DND-41 (cell line): Measurements from ENCODE around the gene TMEM132D.
A peak's percentile ranks its signal among the peaks of the same experiment; 100 is the strongest.

Source experiments
- ATAC-seq: fragments of 200-7000 bp; cut with Tn5 transposase; 3 replicates; pipeline ENCODE4 v1.9.1; 2021; ENCODE audit warnings: low read depth; ENCODE audit not compliant: insufficient read depth
- DNase-seq: peaks from one replicate; pipeline ENCODE4 v3.0.0-alpha.2; 2020
- H2AFZ ChIP-seq: 2 replicates; pipeline ENCODE4 v1.6.0; 2012; ENCODE audit warnings: low read depth, low read length
- H3K27ac ChIP-seq: 2 replicates; pipeline ENCODE4 v1.5.1; 2012; ENCODE audit warnings: low read length, inconsistent platforms
- H3K27me3 ChIP-seq: fragments of 200-600 bp; sonication (generic); 2 replicates; pipeline ENCODE4 v1.6.0; 2012; ENCODE audit warnings: low read length, mild to moderate bottlenecking, inconsistent platforms; ENCODE audit not compliant: insufficient read depth, poor library complexity
- H3K36me3 ChIP-seq: 2 replicates; pipeline ENCODE4 v1.5.1; 2012; ENCODE audit warnings: low read length, inconsistent platforms; ENCODE audit not compliant: insufficient read depth
- H3K4me1 ChIP-seq: 2 replicates; pipeline ENCODE4 v1.5.1; 2012; ENCODE audit warnings: mild to moderate bottlenecking, low read length; ENCODE audit not compliant: insufficient read depth
- H3K4me2 ChIP-seq: 2 replicates; pipeline ENCODE4 v1.6.0; 2012; ENCODE audit warnings: mild to moderate bottlenecking, moderate library complexity, low read length, inconsistent platforms; ENCODE audit not compliant: insufficient read depth
- H3K4me3 ChIP-seq, 2 experiments: fragments of 200-600 bp in 1 of 2; shearing (Covaris generic) in 1 of 2; 2 replicates each; pipeline ENCODE4 v1.5.1; 2012 to 2016; ENCODE audit warnings: inconsistent platforms in 2 of 2, low read length in 2 of 2, mild to moderate bottlenecking in 2 of 2, low read depth in 1 of 2, moderate library complexity in 1 of 2
- H3K79me2 ChIP-seq: 2 replicates; pipeline ENCODE4 v1.6.0; 2012; ENCODE audit warnings: low read length, inconsistent platforms; ENCODE audit not compliant: insufficient read depth
- H3K9ac ChIP-seq: 2 replicates; pipeline ENCODE4 v1.6.0; 2012; ENCODE audit warnings: low read depth, mild to moderate bottlenecking, inconsistent platforms, low read length, moderate library complexity
- H3K9me3 ChIP-seq: 2 replicates; pipeline ENCODE4 v1.5.1; 2012; ENCODE audit warnings: low read length, moderate library complexity, mild to moderate bottlenecking, inconsistent platforms; ENCODE audit not compliant: insufficient read depth, severe bottlenecking
- H4K20me1 ChIP-seq: 2 replicates; pipeline ENCODE4 v1.6.0; 2012; ENCODE audit warnings: low read length; ENCODE audit not compliant: insufficient read depth
- EZH2 ChIP-seq: IDR thresholded peaks from 3 replicates; pipeline ENCODE4 v1.6.1; 2012; ENCODE audit warnings: borderline replicate concordance, low read depth, mild to moderate bottlenecking, moderate library complexity, low read length, inconsistent platforms; ENCODE audit not compliant: severe bottlenecking
- TF ChIP-seq, protein P1 (sequence below): IDR thresholded peaks from 2 replicates; pipeline ENCODE4 v1.5.1; 2012; ENCODE audit warnings: borderline replicate concordance, low read length, moderate library complexity, mild to moderate bottlenecking; ENCODE audit not compliant: poor library complexity, severe bottlenecking; ENCODE audit errors: extremely low read depth

The TMEM132D gene

DNA sequence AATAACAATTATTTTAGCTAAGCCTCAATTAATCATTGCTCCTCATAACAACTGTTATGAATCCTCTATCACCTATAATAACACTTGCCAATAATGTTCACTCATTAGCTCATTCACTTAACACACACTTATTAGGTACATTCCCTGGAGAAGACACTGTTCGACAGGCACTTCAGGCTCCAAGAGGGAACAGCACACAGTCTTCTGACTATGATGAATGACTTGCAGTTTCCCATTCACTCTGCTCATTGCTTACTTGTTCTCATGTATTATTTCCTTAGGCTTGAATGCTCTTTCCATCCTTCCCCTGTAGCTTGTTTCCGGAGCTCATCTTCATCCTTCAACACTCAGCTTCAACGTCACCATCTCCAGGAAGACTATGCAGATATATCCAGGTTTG is 437.3 kb downstream of the TMEM132D start:
- H3K79me2 ChIP-seq = no peaks in the 10 kb centered on the region
- H3K4me1 ChIP-seq = no peaks in the 10 kb centered on the region
- H3K36me3 ChIP-seq = no peaks in the 10 kb centered on the region
- H3K9me3 ChIP-seq = no peaks in the 10 kb centered on the region
- H3K4me2 ChIP-seq = no peak overlapping the region
- TF ChIP-seq EZH2 = no peak
- TF ChIP-seq, protein P1, sequence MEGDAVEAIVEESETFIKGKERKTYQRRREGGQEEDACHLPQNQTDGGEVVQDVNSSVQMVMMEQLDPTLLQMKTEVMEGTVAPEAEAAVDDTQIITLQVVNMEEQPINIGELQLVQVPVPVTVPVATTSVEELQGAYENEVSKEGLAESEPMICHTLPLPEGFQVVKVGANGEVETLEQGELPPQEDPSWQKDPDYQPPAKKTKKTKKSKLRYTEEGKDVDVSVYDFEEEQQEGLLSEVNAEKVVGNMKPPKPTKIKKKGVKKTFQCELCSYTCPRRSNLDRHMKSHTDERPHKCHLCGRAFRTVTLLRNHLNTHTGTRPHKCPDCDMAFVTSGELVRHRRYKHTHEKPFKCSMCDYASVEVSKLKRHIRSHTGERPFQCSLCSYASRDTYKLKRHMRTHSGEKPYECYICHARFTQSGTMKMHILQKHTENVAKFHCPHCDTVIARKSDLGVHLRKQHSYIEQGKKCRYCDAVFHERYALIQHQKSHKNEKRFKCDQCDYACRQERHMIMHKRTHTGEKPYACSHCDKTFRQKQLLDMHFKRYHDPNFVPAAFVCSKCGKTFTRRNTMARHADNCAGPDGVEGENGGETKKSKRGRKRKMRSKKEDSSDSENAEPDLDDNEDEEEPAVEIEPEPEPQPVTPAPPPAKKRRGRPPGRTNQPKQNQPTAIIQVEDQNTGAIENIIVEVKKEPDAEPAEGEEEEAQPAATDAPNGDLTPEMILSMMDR = no peak
- H3K27ac ChIP-seq = no peak overlapping the region
- DNase-seq (no peak), ATAC-seq (no peak)
- no peaks in the 10 kb centered on the region for H3K27me3 ChIP-seq
- no peak overlapping the region for H3K4me3 ChIP-seq
- H4K20me1 ChIP-seq = no peaks in the 10 kb centered on the region
- H2AFZ ChIP-seq = no peak overlapping the region
- no peak overlapping the region for H3K9ac ChIP-seq

DNA sequence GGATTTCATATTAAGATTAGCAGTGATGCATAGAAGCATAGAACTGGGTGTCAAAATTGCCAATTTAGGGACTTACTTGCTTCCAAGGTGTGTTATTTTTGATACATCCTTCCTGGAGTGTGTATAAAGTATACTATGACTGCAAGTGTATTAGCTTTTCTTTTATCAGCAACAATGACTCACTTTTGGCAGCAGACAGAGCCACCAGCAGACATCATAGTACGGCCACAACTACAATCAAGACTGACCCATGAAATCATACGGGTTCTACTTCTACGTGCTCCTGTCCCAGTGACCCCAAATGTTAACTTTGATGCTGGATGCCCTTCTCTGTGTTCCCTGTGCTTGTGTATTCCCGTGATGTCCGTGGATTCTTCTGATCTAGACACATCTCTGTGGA is 443.9 kb downstream of the TMEM132D start:
- H3K27ac ChIP-seq = no peak overlapping the region
- H3K4me2 ChIP-seq = no peak overlapping the region
- H3K36me3 ChIP-seq = no peaks in the 10 kb centered on the region
- H4K20me1 ChIP-seq = no peaks in the 10 kb centered on the region
- no peaks in the 10 kb centered on the region for H3K79me2 ChIP-seq
- no peak for DNase-seq
- H3K27me3 ChIP-seq = no peaks in the 10 kb centered on the region
- H3K9ac ChIP-seq = no peak overlapping the region
- H2AFZ ChIP-seq = no peak overlapping the region
- H3K4me1 ChIP-seq = no peaks in the 10 kb centered on the region
- no peak for TF ChIP-seq EZH2
- TF ChIP-seq, protein P1 = no peak
- no peak overlapping the region for H3K4me3 ChIP-seq
- no peaks in the 10 kb centered on the region for H3K9me3 ChIP-seq
- no peak for ATAC-seq

GRCh38 chr12:129446696-129447095 is 457.1 kb downstream of the TMEM132D start:
- Histone ChIP-seq H4K20me1 (no peaks in the 10 kb centered on the region), H3K27me3 (no peaks in the 10 kb centered on the region), H2AFZ (no peak overlapping the region), H3K9ac (no peak overlapping the region), H3K79me2 (no peaks in the 10 kb centered on the region), H3K4me2 (no peak overlapping the region), H3K27ac (no peak overlapping the region), H3K4me1 (no peaks in the 10 kb centered on the region), H3K9me3 (no peaks in the 10 kb centered on the region), H3K4me3 (no peak overlapping the region), H3K36me3 (no peaks in the 10 kb centered on the region)
- TF ChIP-seq, protein P1 = no peak
- no peak for TF ChIP-seq EZH2
- ATAC-seq = no peak
- DNase-seq = no peak

DNA sequence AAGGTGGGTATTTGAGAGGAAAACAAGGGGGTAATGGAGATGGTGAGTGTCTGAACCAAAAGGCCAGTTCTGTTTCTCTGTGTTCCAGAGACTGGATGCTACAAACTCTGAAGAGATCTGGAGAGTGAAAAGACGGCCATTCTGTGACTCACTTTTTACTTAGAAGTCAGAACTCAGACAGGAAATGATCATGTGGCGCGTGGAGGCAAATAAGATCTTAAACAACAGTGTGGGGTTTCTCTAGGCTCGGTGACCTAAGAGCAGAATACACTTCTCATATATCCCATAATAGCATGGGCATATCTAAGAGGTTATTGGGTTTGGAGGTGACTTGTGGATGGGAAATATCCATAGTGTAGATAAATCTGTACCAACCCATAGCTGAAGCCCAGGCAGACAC is 463.5 kb downstream of the TMEM132D start:
- peak; percentile 82 for ATAC-seq
- Histone ChIP-seq H3K9ac (no peak overlapping the region), H3K27ac (no peak overlapping the region), H3K79me2 (no peaks in the 10 kb centered on the region), H3K4me2 (no peak overlapping the region), H3K4me3 (no peak overlapping the region), H3K4me1 (peaks cover 8% of the 10 kb centered on the region), H4K20me1 (no peaks in the 10 kb centered on the region), H3K27me3 (no peaks in the 10 kb centered on the region), H3K36me3 (no peaks in the 10 kb centered on the region), H2AFZ (peak overlapping the region; percentile 41; the same call in 1 of the 2 replicates), H3K9me3 (peaks cover 2% of the 10 kb centered on the region)
- TF ChIP-seq, protein P1 = no peak
- no peak for TF ChIP-seq EZH2
- DNase-seq = peak; percentile 29
